Thyroid gland (tissue), 4 donors: Measurements from ENCODE around the gene CEACAM3. TPM values are rescaled to one million over a fixed set of nuclear protein-coding genes. Genes with fewer than 3 reads are reported as not detected.

Source experiments
- DNase-seq, 2 donors: peaks; one replicate each; pipeline ENCODE4 v3.0.0-alpha.2; 2019
- H3K27ac ChIP-seq, 3 donors: fragments of 200-600 bp; sonication (generic); 1 replicate in 2 of 3; 2 replicates in 1 of 3; pipeline ENCODE4 v1.5.1; 2016 to 2019; ENCODE audit warnings: mild to moderate bottlenecking in 1 of 3, moderate library complexity in 1 of 3
- H3K27me3 ChIP-seq: fragments of 200-600 bp; sonication (generic); one replicate; pipeline ENCODE4 v1.5.1; 2019
- H3K36me3 ChIP-seq, 2 donors: fragments of 200-600 bp; sonication (generic); one replicate each; pipeline ENCODE4 v1.5.1; 2016 to 2019
- H3K4me1 ChIP-seq, 2 donors: fragments of 200-600 bp; sonication (generic); one replicate each; pipeline ENCODE4 v1.5.1; 2017 to 2019
- H3K4me3 ChIP-seq, 3 donors: fragments of 200-600 bp; sonication (generic); replicated peaks in 1 of 3; 1 replicate in 2 of 3; 2 replicates in 1 of 3; pipeline ENCODE4 v1.5.1; 2016; ENCODE audit warnings: mild to moderate bottlenecking in 1 of 3
- H3K9me3 ChIP-seq: fragments of 200-600 bp; sonication (generic); one replicate; pipeline ENCODE4 v1.5.1; 2017
- POLR2A ChIP-seq, 2 donors: fragments of 450-650 bp; IDR thresholded peaks; one replicate each; pipeline ENCODE4 v1.6.1; 2017; ENCODE audit warnings: antibody characterized with exemption in 2 of 2, mild to moderate bottlenecking in 2 of 2, moderate library complexity in 1 of 2
- WGBS, 2 donors: methylation state at CpG; one replicate each; pipeline ENCODE4 v1.1.5; 2017; 5-methylcytosine and 5-hydroxymethylcytosine counted together
- intact Hi-C: fragments of 100-400 bp; cut with DNase I; formaldehyde crosslinking; loops from one replicate; pipeline ENCODE4 v1.15.1; 2023
- total RNA-seq, 4 donors: library from RNA; depleted of rRNA; stranded (reverse); fragments of >200 nt; gene quantifications; one replicate each; pipeline ENCODE4 v1.2.3, GENCODE V29; 2016
- TF ChIP-seq, protein P1 (sequence below), 6 experiments: fragments of 200-600 bp in 3 of 6; fragments of 450-650 bp in 3 of 6; sonication (generic) in 3 of 6; IDR thresholded peaks; one replicate each; pipeline ENCODE4 v1.5.1; 2016 to 2019; ENCODE audit warnings: antibody characterized with exemption in 6 of 6, mild to moderate bottlenecking in 2 of 6, inconsistent platforms in 1 of 6, moderate library complexity in 1 of 6

CEACAM3 gene
- total RNA-seq, 4 donors from 2014 or later = not detected

DNA sequence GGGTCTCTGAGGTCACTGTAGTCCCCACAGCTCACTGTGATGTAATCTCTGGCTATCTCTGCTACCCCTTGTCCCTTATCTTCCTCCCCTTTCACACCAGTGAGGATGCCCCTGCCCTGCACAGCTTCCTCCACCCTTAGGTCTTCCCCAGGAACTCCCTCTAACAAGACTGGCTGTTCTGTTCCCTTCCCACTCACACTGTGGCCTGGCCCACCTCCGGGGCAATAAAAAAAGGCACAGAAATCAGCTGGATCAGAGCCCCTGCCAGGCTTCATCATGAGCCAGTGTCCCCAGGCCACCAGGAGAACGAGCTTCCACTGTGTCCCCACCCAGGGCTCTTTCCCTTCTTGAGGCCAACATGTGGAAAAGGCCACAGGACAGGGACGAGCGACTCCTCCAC lies 4.6 kb downstream of the CEACAM3 start:
- Histone ChIP-seq H3K27ac (no peak overlapping the region), H3K4me1 (peaks cover 25 to 32% of the 10 kb centered on the region in 2 donors), H3K36me3 (no peaks in the 10 kb centered on the region), H3K9me3 (no peaks in the 10 kb centered on the region), H3K27me3 (no peaks in the 10 kb centered on the region), H3K4me3 (no peak overlapping the region)
- DNase-seq = no peak
- WGBS, 2 donors = 82 to 86% methylated on average over 4 of the region's 4 CpGs
- intact Hi-C loops = no loop called here
- TF ChIP-seq POLR2A (IDR thresholded peaks at IDR 0.05) = no peak
- TF ChIP-seq, protein P1, sequence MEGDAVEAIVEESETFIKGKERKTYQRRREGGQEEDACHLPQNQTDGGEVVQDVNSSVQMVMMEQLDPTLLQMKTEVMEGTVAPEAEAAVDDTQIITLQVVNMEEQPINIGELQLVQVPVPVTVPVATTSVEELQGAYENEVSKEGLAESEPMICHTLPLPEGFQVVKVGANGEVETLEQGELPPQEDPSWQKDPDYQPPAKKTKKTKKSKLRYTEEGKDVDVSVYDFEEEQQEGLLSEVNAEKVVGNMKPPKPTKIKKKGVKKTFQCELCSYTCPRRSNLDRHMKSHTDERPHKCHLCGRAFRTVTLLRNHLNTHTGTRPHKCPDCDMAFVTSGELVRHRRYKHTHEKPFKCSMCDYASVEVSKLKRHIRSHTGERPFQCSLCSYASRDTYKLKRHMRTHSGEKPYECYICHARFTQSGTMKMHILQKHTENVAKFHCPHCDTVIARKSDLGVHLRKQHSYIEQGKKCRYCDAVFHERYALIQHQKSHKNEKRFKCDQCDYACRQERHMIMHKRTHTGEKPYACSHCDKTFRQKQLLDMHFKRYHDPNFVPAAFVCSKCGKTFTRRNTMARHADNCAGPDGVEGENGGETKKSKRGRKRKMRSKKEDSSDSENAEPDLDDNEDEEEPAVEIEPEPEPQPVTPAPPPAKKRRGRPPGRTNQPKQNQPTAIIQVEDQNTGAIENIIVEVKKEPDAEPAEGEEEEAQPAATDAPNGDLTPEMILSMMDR (IDR thresholded peaks at IDR 0.05) = no peak

DNA sequence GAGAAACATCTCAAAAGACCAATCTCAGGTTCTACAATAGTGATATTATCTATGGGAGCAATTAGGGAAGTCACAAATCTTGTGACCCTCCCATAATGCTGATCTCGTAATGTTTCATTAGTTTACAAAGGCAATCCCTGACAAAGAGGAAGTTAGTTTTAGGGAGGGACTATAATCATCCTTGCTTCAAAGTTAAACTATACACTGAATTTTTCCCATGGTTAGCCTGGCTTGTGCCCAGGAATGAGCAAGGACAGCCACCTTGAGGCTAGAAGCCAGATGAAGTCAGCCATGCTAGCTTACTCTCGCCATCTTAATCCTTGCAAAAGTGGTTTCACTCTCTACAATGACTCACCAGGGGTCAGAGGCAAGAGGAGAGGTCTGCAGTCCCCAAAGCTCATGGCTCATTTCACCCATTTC lies 5.4 kb downstream of the CEACAM3 start:
- H3K4me3 ChIP-seq = no peak overlapping the region
- no peaks in the 10 kb centered on the region for H3K27me3 ChIP-seq
- TF ChIP-seq, protein P1 (IDR thresholded peaks at IDR 0.05) = no peak
- TF ChIP-seq POLR2A (IDR thresholded peaks at IDR 0.05) = no peak
- WGBS, 2 donors = 52 to 66% methylated on average over 2 of the region's 2 CpGs
- peaks cover 25 to 32% of the 10 kb centered on the region in 2 donors for H3K4me1 ChIP-seq
- intact Hi-C loops = no loop called here
- DNase-seq = no peak
- no peaks in the 10 kb centered on the region for H3K36me3 ChIP-seq
- H3K9me3 ChIP-seq = no peaks in the 10 kb centered on the region
- no peak overlapping the region for H3K27ac ChIP-seq

DNA sequence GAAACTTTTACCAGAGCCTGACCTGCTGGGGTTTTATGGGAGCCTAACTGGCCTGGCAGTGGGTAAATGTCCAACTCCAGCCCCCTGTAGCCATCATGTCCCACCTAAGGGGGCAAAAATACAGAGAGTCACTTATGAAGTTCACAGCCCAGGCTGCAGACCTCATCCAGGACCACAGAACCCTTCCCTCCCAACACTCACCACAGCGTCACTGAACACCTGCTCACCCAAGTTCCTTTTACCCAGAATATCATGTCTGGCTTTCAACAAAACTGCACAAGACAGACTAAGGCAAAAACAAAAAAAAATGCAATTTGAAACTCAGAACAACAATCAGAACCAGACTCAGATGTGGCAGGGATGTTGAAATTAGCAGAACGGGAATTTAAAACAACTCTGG lies 6.4 kb downstream of the CEACAM3 start:
- TF ChIP-seq, protein P1 (IDR thresholded peaks at IDR 0.05) = no peak
- no peak for TF ChIP-seq POLR2A (IDR thresholded peaks at IDR 0.05)
- no peaks in the 10 kb centered on the region for H3K36me3 ChIP-seq
- H3K27ac ChIP-seq = no peak overlapping the region
- WGBS, 2 donors = 88% methylated on average over 2 of the region's 2 CpGs
- H3K4me1 ChIP-seq = peaks cover 24 to 30% of the 10 kb centered on the region in 2 donors
- no peak overlapping the region for H3K4me3 ChIP-seq
- no peak for DNase-seq
- no peaks in the 10 kb centered on the region for H3K27me3 ChIP-seq
- intact Hi-C loops = no loop called here
- H3K9me3 ChIP-seq = no peaks in the 10 kb centered on the region

DNA sequence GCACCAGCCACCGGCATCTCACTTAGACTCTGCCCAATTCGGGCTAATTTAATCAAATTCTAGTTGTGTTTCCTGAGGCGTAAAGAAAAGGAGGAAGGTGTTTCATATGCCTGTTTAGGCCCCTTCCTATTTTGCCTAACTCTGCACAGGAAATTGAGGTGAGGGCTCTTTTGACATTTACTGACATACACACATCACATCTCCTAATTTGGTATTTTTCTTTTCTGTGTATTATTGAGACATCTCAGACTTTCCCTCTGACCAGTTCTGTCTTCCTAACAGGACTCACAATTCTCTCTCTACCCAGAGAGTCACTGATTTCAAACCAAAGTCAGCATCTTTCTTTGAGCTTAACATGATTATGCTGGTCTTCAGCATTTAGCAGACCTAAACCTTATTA lies 7.9 kb downstream of the CEACAM3 start:
- Histone ChIP-seq H3K27ac (no peak overlapping the region), H3K36me3 (no peaks in the 10 kb centered on the region), H3K4me1 (peaks cover 8 to 17% of the 10 kb centered on the region in 2 donors), H3K4me3 (no peak overlapping the region), H3K9me3 (no peaks in the 10 kb centered on the region), H3K27me3 (no peaks in the 10 kb centered on the region)
- intact Hi-C loops = no loop called here
- TF ChIP-seq, protein P1 (IDR thresholded peaks at IDR 0.05) = no peak
- DNase-seq = no peak
- WGBS, 2 donors = 86 to 89% methylated on average over 3 of the region's 3 CpGs

DNA sequence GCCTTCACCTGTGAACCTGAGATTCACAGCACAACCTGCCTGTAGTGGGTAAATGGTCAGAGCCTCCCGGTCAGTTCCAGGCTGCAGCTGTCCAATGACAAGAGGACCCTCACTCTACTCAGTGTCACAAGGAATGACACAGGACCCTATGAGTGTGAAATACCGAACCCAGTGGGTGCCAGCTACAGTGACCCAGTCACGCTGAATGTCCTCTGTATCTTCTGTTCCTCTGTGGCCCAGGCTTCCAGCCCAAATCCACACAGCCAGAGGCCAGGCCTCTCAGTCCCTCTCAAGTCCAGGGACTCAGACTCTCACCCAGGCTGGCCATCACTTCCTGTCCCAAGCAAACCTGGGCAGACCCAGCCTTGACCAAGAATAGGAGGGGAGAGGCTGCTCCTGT lies 10.8 kb downstream of the CEACAM3 start:
- WGBS, 2 donors = 85 to 89% methylated on average over 3 of the region's 3 CpGs
- Histone ChIP-seq H3K27ac (no peak overlapping the region), H3K27me3 (no peaks in the 10 kb centered on the region), H3K4me1 (peaks cover 0 to 3% of the 10 kb centered on the region in 2 donors), H3K4me3 (no peak overlapping the region), H3K9me3 (no peaks in the 10 kb centered on the region), H3K36me3 (no peaks in the 10 kb centered on the region)
- no peak for DNase-seq
- intact Hi-C loops = no loop called here
- TF ChIP-seq POLR2A (IDR thresholded peaks at IDR 0.05) = no peak
- TF ChIP-seq, protein P1 (IDR thresholded peaks at IDR 0.05) = no peak
